T-helper 22 cell (primary cell): ENCODE measurements around the gene CD2.

Experiments used
- DNase-seq: peaks from one replicate; pipeline ENCODE4 v3.0.0-alpha.2; 2020; ENCODE audit warnings: low read depth

CD2 gene, protein sequence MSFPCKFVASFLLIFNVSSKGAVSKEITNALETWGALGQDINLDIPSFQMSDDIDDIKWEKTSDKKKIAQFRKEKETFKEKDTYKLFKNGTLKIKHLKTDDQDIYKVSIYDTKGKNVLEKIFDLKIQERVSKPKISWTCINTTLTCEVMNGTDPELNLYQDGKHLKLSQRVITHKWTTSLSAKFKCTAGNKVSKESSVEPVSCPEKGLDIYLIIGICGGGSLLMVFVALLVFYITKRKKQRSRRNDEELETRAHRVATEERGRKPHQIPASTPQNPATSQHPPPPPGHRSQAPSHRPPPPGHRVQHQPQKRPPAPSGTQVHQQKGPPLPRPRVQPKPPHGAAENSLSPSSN

DNA sequence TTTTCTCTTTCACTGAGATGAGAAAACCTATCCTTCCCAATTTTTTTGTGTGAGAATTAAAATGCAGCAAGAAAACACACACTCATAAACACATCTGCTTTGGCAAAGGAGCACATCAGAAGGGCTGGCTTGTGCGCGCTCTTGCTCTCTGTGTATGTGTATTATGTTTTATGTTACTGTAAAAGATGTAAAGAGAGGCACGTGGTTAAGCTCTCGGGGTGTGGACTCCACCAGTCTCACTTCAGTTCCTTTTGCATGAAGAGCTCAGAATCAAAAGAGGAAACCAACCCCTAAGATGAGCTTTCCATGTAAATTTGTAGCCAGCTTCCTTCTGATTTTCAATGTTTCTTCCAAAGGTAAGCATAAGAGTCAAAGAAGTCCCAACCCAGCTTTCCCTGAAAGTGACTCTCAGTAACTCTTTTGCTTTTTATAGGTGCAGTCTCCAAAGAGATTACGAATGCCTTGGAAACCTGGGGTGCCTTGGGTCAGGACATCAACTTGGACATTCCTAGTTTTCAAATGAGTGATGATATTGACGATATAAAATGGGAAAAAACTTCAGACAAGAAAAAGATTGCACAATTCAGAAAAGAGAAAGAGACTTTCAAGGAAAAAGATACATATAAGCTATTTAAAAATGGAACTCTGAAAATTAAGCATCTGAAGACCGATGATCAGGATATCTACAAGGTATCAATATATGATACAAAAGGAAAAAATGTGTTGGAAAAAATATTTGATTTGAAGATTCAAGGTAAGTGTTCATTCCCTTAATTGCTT is at the start of gene CD2:
Gene CD2, plus strand, starts transcription at position 233 of the 780 bp plus-strand sequence. Its CDS starts 63 bp downstream, at position 296.
- peak; percentile 36 for DNase-seq

DNA sequence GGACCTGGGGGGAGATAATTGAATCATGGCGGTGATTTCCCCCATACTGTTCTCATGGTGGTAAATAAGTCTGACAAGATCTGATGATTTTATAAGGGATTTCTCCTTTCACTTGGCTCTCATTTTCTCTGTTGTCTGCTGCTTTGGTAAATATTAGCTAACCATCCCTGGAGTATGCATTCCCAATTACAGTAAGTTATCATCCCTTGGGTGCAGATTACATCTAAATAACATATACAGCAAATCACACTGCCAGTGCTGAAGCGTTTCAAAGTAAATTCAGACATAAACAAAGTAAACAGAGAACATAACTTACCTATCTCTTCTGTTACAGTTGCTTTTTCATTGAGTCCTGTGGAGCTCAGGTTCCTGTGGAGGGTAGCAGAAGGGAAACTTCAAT is 48.1 kb upstream of the CD2 start:
- DNase-seq, result no peak

DNA sequence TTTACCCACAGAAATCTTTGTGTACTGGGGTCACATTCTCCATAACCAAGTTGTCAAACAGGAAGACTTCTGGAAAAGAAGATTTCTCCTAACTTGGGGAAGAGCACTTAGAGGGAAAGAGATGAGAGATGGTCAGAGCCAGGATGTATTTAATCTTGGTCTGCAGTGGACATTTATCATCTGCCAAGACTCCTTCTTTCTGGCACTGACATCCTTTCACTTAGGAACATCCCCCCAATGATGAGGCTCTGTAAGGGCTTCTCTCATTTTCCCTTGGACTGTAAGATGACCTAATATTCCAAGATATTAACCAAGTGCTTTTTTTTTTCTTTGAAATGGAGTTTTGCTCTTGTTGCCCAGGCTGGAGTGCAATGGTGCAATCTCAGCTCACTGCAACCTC is 47.4 kb upstream of the CD2 start:
- DNase-seq, result no peak

DNA sequence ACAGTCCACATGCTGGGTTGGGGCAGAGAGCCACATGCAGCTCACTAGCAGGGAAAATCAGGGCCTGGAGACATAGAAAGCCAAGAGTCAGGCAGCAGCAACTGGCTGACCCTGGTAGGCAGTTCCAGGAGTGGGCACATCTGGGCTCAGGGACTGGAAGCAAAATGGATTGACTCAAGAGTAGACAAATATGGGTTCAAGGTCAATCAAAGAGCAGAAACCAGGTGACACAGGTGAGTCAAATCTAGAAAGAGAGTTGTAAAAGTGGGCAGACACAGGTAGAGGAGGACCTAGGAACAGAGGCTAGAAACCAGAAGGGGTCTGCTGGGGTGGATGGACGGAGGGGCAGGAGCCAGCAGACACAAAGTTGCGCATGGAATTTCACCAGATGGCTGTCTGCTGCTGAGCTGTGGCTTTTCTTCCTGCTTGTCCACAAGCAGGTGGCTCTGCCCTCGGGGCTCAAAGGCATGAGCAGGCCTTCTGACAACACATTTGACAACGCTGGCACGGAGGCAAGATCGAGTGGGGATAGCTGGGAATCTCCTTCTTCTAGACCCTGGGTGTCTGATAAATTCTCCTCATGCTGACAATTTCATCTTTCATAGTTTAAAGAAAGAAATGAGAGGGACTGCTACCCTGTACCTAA is 45.9 kb upstream of the CD2 start:
- no peak for DNase-seq

DNA sequence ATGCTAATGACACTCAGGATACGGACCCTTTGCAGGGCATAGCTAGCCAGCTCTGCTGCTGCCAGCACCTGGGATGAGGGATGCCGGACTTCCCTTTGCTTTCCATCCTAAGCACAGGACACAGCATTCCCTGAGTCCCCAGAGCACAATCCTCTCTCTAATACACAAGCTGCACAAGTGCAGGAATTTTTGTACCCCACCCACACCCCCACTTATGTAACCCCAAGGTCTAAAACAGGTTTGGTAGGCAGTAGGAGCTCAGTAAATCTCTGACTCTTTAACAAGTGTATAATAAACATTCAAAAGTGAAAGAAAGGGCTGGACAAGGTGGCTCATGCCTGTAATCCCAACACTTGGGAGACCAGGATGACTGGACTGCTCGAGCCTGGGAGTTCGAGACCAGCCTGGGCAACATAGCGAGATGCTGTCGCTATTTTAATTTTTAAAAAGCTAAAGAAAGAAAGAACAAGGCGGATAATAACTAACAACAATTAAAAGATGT is 44.5 kb upstream of the CD2 start:
- no peak for DNase-seq

DNA sequence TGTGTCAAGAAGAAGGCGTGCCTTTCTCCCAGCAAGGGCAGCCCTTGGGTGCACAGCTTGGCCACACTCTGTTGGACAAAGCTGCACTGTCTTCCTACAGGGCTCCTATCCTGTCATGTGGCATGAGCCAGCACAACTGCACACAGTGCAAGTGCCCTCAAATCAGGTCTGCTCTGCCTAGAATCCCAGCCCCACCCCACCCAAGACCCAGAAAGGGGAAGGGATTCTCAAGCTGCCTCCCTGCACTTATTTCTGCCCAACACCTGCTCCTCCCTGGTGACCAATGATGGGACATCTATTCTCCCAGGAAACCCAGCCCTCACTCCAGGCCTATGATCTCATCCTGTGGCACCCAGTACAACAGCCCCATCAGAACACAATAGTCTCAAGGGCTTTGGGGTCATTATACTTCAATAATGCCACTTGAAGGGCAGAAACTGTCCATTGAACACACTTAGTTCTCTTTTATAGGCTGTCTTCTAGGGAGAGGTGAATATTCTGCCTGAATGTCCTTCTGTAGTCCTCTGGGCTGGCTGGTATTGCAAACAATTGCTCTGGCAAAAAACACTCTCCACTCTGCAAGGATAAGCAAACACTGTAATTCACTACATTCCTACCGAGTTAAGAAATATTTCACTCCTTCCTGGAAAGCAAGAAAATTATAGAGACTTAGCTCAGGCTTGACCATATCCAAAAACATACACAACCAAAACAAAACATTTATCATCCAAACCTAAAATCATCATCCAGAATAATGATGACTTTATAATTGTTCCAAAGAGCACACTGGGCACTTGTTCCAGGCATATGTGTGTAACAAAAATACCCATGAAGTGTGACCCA is 43.6 kb upstream of the CD2 start:
- DNase-seq, result no peak

DNA sequence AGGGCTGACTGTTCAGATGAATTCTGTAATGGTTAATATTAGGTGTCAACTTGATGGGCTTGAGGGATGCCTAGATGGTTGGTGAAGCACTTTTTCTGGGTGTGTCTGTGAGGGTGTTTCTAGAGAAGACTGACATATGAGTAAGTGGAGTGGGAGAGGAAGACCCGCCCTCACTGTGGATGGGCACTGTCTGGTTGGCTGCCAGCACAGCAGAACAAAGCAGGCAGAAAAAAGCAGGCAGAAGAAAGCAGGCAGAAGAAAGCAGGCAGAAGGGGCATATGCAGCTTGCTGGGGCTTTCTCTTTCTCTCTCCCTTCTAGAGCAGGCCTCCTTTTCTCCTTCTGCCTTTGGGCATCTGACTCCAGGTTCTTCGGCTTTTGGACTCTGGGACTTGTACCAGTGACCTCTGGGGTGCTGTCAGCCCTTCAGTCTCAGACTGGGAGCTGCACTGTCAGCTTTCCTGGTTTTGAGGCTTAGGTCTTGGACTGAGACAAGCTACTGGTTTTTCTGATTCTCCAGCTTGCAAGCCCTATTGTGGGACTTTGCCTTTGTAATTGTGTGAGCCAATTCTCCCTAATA is 42.9 kb upstream of the CD2 start:
- DNase-seq, result no peak

DNA sequence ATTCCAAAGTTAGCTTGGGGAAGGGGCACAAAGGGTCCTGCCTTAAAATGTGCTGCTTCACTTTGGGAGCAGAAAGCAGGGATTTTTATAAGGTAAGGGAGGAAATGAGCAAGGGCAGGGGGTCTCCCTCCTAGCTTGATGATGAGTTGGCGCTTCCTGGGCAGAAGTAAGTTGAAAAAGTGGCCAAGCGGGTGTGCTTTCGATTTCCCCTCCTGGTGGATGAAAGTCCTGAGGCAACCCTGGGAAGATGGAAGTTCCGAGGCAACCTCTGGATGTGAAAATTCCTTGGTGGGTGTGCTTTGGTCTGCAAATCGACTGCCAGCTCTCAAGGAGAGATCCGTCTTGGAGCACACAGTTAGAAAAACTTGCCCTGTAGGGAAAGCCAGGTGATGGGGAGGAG is 41.7 kb upstream of the CD2 start:
- no peak for DNase-seq

DNA sequence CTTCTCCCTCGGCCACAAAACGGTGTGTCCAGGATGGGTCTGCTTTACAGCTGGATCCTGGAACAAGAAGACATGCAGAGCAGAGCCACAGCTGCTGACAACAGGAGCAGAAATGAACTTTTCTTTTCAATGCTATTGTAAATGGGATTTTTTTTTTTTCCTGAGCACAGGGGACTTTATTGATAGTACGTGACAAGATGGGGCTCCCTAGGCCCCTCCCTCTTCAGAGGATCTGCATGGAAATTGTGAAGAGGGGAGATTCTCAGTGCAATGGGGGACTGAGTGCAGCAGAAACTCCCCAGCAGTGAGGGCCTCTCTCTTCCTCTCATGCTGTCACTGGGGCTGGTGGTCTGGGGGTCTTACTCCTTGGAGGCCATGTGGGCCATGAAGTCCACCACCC is 40.8 kb upstream of the CD2 start:
- no peak for DNase-seq

DNA sequence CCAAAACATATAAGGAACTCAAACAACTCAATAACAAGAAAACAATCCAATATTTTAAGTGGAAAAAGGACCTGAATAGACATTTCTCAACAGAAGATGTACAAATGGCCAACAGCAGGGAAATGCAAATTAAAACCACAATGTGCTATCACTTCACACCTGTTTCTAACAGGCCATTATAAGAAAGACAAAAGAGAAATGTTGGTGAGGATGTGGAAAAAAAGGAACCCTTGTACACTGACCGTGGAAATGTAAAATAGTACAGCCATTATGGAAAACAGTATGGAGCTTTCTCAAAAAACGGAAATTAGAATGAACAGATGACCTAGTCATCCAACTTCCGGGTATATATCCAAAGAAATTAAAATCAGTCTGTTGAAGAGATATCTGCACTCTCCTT is 37.8 kb upstream of the CD2 start:
- no peak for DNase-seq

DNA sequence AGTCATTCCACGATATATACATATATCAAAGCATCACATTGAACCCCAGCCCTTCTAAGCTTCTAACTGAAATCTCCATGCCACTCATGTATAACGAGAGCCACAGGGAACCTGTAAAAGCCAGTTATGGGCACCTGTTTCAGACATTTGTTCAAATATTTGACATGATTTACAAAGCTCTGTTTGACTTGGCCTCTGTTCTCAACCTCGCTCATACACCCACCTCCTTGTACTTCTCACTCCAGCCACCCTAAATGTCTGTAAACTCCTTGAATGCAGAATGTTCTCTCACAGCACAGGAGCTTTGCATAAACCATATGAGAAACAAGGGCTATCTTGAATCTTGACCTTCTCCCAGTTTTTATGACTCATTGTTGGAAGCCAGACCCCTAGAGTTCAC is 36.9 kb upstream of the CD2 start:
- no peak for DNase-seq

DNA sequence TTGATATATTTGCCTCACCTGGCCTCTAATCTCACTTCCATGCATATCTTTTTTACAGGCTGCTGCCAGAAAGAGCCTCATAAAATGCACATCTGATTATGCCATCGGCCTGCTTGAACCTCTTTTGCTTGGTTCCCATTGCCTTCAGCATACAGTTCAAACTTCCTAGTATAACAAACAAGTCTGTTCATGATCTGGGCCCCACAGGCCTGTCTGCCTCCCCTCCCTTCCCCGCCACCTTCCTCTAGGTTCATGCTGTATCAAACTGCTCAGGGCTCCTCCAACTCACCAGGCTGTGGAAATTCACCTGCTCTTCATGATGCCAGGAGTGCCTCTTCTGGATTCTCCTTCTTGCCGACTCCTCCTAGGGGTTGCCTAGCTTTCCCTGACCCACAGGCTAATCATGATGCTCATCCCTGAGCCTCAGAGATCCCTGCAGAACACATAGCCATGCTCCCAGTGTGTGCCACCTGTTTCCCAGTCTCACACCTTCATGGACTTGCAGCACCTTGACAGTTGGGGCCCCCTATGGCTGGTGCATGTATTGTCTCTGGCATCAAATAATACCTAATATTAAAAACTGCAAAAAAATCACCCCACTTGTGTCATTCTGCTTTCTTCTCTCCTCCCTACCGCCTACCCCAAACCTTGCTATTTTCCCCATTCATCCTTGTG is 33.7 kb upstream of the CD2 start:
- no peak for DNase-seq

DNA sequence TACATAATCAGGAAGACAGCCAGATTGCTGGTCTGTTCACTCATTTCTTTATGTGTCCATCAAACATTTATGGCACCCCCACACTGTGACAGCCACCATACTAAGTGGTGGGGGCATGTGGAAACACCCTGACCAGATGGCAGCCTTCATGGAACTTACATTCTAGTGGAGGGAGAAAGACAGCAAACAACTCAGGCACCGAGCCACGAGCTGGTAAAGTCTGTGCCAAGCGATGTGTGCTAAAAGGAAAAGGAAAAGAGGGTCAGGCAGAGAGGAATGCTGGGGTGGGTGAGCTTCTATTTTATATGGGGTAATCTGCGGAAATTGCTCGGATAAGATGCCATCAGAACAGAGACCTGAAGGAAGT is 33.2 kb upstream of the CD2 start:
- no peak for DNase-seq

DNA sequence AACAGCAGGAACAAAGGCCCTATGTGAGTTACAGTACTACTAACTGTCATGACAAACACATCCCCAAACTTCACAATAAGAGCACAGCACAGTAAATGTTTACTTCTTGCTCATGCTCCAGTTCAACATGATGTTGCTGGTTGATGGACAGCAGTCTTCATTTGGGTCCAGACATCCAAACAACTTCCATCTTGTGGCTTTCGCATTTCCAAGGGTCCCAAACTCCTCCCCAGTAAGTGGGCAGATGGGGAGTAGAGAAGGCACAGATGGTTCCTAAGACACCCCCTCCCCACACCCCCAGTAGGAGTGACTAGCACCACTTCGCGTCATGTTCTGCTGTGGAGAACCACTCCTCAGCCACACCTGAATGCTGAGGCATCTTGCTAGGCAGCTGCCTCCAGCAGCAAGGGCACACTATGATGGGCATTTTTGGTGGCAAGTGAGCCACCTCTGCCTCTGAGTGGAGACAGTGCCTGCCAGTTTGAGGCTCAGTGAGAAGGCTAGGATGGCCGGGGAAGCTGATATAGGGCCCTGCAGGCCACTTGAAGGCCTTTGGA is 32.7 kb upstream of the CD2 start:
- DNase-seq, result no peak

DNA sequence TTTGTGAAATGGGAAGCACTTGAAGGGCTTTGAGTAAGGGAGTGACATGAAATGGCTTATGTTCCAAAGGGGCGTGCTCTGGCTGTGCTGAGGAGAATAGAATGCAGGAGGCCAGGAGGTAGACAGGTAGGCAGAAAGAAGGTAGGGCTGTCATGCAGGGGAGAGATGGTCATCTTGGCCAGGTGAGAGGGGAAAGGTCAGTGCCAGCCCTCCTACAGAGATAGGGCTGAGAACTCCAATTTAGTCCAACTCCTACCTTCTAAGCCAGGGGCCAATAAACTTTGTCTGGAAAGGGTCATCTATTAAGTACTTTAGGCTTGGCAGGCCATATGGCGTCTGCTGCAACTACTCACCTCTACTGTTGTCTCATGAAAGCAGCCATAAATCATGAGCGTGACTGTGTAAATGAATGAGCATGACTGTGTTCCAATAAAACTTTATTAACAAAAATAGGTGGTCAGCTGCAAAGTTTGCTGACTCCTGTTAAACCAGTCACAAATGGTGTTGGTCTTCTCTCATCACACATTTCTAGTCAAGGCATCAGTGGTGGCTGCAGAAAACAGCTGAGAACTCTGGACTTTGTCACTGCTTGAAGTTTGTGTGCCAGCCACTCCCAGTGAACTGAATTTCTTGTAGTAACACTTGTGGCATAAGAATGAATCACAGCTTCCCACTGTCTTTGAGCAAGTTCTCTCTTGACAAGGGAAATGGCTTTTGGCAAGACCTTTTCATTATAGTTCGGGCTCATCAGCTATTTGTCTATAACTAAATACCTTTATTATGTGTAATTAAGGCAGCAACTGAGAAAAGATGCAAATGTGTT is 32.0 kb upstream of the CD2 start:
- no peak for DNase-seq

DNA sequence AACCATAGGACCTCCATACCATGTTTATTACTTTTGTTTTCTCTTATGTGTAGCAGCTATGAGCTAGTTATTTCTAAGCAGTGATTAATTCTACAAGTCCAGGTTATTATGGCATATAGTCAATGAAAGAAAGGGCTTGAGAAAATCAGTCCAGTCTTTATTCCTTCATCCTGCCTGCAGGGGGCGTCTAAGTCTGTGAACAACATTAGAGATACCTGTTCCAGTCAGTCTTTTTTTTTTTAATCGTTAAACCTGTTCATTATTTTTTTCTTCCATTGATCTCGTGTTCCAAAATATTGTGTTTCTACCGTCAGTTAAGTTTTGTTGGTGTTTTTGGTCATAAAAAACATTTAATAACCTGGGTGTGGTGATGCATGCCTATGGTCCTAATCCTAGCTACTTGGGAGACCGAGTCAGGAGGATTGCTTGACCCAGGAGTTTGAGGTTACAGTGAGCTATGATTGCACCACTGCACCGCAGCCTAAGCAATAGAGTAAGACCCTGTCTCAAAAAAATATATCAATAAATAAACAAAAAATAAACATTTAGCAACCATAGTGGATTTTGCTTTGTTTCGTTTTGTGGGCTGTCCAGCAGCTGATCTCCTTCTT is 29.4 kb upstream of the CD2 start:
- DNase-seq, result peak; percentile 50

DNA sequence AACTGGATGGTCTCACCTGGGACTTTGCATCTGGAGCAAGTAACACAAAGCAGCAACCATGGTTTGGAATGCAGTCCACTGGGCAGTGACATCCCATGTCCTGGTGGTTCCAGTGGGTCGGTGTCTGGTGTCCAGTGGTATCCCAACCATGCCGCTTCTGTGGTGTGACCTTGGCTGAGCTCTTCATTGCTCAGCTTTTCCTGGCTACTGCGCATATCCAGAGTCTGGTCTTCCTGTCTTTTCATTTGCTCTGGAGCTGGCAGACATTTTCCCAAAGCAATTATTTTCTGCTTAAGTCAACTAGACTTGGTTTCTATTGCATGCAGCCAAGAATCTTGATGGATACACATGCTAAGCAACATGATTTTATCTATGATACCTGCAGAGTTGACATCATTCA is 28.4 kb upstream of the CD2 start:
- DNase-seq, result no peak

DNA sequence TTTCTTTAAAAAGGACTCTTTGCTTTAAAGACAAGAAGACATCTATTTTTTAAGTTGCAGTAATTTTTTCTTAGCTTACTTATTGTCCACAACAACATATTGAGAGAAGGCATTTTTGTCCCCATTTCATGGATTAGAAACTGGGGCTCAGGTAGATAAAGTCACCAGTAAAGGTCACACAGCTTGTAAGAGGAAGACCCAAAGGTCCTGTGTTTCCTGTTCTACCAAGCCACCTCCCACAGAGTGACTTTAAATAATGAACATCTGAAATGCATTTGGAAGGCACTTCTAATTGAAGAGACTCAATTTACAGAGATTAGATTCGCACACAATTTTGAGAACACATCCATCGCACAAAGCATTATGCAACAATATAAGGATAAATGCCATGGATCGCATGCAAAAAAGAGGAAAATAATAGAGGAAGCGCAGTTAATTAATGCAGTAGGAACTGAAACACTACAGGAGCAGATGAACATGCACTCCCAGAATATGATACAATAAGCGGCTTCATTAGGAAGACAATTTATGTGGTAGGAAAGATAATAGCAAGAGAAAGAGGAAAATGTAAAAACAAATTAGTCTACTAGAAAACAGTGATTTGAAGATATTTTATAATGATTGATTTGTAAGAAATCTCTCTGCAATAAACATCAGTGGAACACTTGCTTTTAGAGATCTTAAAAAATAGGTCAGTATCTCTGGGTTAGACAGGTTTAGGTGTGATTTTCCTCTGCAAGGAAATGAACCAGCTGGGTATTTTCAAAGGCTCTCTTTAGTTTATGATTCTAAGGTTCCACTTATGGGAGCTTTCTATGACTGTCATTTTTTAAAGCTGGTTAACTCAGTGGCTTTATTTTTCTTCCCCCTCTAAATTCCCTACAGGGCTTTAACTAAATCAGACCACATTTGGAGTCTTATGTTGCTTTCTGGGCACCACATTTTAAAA is 27.1 kb upstream of the CD2 start:
- no peak for DNase-seq
